A549 (cell line): ENCODE results near the gene DECR2. TPM values are rescaled to one million over a fixed set of nuclear protein-coding genes. Genes with fewer than 3 reads are reported as not detected.
A peak's percentile ranks its signal among the peaks of the same experiment; 100 is the strongest.

ENCODE experiments used
- ATAC-seq, 2 experiments: fragments of 200-7000 bp in 1 of 2; fragments of >200 bp in 1 of 2; cut with Nextera tagmentation in 1 of 2; cut with Tn5 transposase in 1 of 2; 3 replicates each; pipeline versions ENCODE4 v1.8.0 to v1.9.1; 2018 to 2020; ENCODE audit warnings: mild to moderate bottlenecking in 1 of 2, moderate library complexity in 1 of 2
- CTCF ChIA-PET: fragments of 300-600 bp; sonication (Branson Sonifier 250); formaldehyde crosslinking; extraction: SDS; loops from one replicate; lab custom pipeline; 2021; ENCODE audit warnings: antibody characterized with exemption, inconsistent platforms; lab: Yijun Ruan, JAX
- POLR2A ChIA-PET: fragments of 350-600 bp; formaldehyde crosslinking; extraction: SDS; loops from one replicate; lab custom pipeline; 2021; ENCODE audit warnings: antibody characterized with exemption, inconsistent platforms; lab: Yijun Ruan, JAX
- DNase-seq, 2 experiments: peaks; one replicate each; pipeline versions ENCODE4 v3.0.0 to v3.0.0-alpha.2; 2011 to 2016; ENCODE audit warnings: low read depth in 1 of 2, low spot score in 1 of 2
- FAIRE-seq: peaks from 2 replicates; lab custom pipeline; 2011; peaks lifted over from hg19 to GRCh38; lab: Jason Lieb, UNC
- H3K27ac ChIP-seq, 2 experiments: fragments of >200 bp; sonication (Bioruptor Twin); formaldehyde crosslinking; 3 replicates each; pipeline ENCODE4 v1.5.1; 2016 to 2017
- H3K4me1 ChIP-seq: fragments of >200 bp; sonication (Bioruptor Twin); formaldehyde crosslinking; 3 replicates; pipeline ENCODE4 v1.6.1; 2016
- H3K4me2 ChIP-seq: fragments of >200 bp; sonication (Bioruptor Twin); formaldehyde crosslinking; 3 replicates; pipeline ENCODE4 v1.6.1; 2016
- H3K4me3 ChIP-seq: fragments of >200 bp; sonication (Bioruptor Twin); formaldehyde crosslinking; 3 replicates; pipeline ENCODE4 v1.5.1; 2016
- H3K9me3 ChIP-seq: fragments of >200 bp; sonication (Bioruptor Twin); formaldehyde crosslinking; 3 replicates; pipeline ENCODE4 v1.6.1; 2016
- CBX2 ChIP-seq: fragments of 200-600 bp; sonication (generic); IDR thresholded peaks from 2 replicates; pipeline ENCODE4 v1.6.1; 2016; ENCODE audit warnings: low read depth, mild to moderate bottlenecking, borderline replicate concordance
- CHD4 ChIP-seq: fragments of 200-600 bp; sonication (generic); IDR thresholded peaks from 2 replicates; pipeline ENCODE4 v1.6.1; 2016; ENCODE audit warnings: antibody characterized with exemption, mild to moderate bottlenecking, borderline replicate concordance
- CTCF ChIP-seq: fragments of >200 bp; sonication (Bioruptor Twin); formaldehyde crosslinking; IDR thresholded peaks from 3 replicates; pipeline ENCODE4 v1.5.1; 2016
- EP300 ChIP-seq, 2 experiments: fragments of >200 bp; sonication (Bioruptor Twin); formaldehyde crosslinking; IDR thresholded peaks; 2 replicates in 1 of 2; 3 replicates in 1 of 2; pipeline ENCODE4 v1.6.1; 2016 to 2017
- ESRRA ChIP-seq: fragments of 150-350 bp; IDR thresholded peaks from 2 replicates; pipeline ENCODE4 v1.6.1; 2014; ENCODE audit warnings: mild to moderate bottlenecking, low read length, borderline replicate concordance
- FOSL2 ChIP-seq, 2 experiments: fragments of 450-650 bp in 1 of 2; fragments of >200 bp in 1 of 2; sonication (Bioruptor Twin) in 1 of 2; formaldehyde crosslinking; IDR thresholded peaks; 2 replicates each; pipeline versions ENCODE4 v1.5.0 to v1.6.1; 2016 to 2020; ENCODE audit warnings: mild to moderate bottlenecking in 1 of 2, moderate library complexity in 1 of 2
- GATA3 ChIP-seq: IDR thresholded peaks from 2 replicates; pipeline ENCODE4 v1.6.1; 2012; ENCODE audit warnings: borderline replicate concordance
- HDAC2 ChIP-seq: fragments of 200-600 bp; sonication (generic); IDR thresholded peaks from 2 replicates; pipeline ENCODE4 v1.6.1; 2016
- HOXB13 ChIP-seq: fragments of 250-450 bp; sonication (Bioruptor Pico); IDR thresholded peaks from 2 replicates; pipeline ENCODE4 v1.5.0; 2020; ENCODE audit warnings: low read depth, mild to moderate bottlenecking, moderate library complexity
- HOXB5 ChIP-seq: fragments of 250-450 bp; sonication (Bioruptor Pico); IDR thresholded peaks from 2 replicates; pipeline ENCODE4 v1.5.0; 2020; ENCODE audit warnings: mild to moderate bottlenecking, moderate library complexity
- JUN ChIP-seq, 2 experiments: fragments of >200 bp; sonication (Bioruptor Twin); formaldehyde crosslinking; IDR thresholded peaks; 2 replicates in 1 of 2; 3 replicates in 1 of 2; pipeline ENCODE4 v1.6.1; 2016 to 2017
- JUNB ChIP-seq: fragments of >200 bp; sonication (Bioruptor Twin); formaldehyde crosslinking; IDR thresholded peaks from 2 replicates; pipeline ENCODE4 v1.6.1; 2016
- KDM1A ChIP-seq: fragments of 200-600 bp; sonication (generic); IDR thresholded peaks from 2 replicates; pipeline ENCODE4 v1.6.1; 2016; ENCODE audit warnings: low read depth, mild to moderate bottlenecking
- KDM5A ChIP-seq: fragments of 200-600 bp; sonication (generic); IDR thresholded peaks from 2 replicates; pipeline ENCODE4 v1.6.1; 2016; ENCODE audit warnings: antibody characterized with exemption, mild to moderate bottlenecking
- MAX ChIP-seq: IDR thresholded peaks from 2 replicates; pipeline ENCODE4 v1.6.1; 2012
- MAZ ChIP-seq: fragments of 150-350 bp; IDR thresholded peaks from 2 replicates; pipeline ENCODE4 v1.6.1; 2014; ENCODE audit warnings: antibody characterized with exemption, low read depth, low read length, borderline replicate concordance
- MYC ChIP-seq: IDR thresholded peaks from 2 replicates; pipeline ENCODE4 v1.6.1; 2012; ENCODE audit warnings: mild to moderate bottlenecking, inconsistent platforms, low read length, improper control_type of control experiment, borderline replicate concordance
- NR3C1 ChIP-seq: fragments of >200 bp; sonication (Bioruptor Twin); formaldehyde crosslinking; IDR thresholded peaks from 3 replicates; pipeline ENCODE4 v1.6.1; 2017
- PHF8 ChIP-seq: fragments of 200-600 bp; sonication (generic); IDR thresholded peaks from 2 replicates; pipeline ENCODE4 v1.6.1; 2016; ENCODE audit warnings: low read depth, mild to moderate bottlenecking, antibody characterized with exemption, moderate library complexity, borderline replicate concordance
- POLR2AphosphoS2 ChIP-seq: conservative IDR thresholded peaks from 2 replicates; pipeline ENCODE4 v1.6.1; 2012; ENCODE audit warnings: low read length, improper control_type of control experiment, inconsistent platforms
- RFX5 ChIP-seq: fragments of 450-650 bp; IDR thresholded peaks from 2 replicates; pipeline ENCODE4 v1.7.1; 2014; ENCODE audit warnings: antibody characterized with exemption, mild to moderate bottlenecking, moderate library complexity
- SMC3 ChIP-seq: fragments of >200 bp; sonication (Bioruptor Twin); formaldehyde crosslinking; IDR thresholded peaks from 3 replicates; pipeline ENCODE4 v1.6.1; 2018; ENCODE audit warnings: inconsistent platforms
- SREBF2 ChIP-seq: fragments of 450-650 bp; IDR thresholded peaks from 2 replicates; pipeline ENCODE4 v1.6.1; 2014; ENCODE audit warnings: mild to moderate bottlenecking, moderate library complexity
- TFCP2L1 ChIP-seq: fragments of 250-450 bp; sonication (Bioruptor Pico); IDR thresholded peaks from 2 replicates; pipeline ENCODE4 v1.5.0; 2021; ENCODE audit warnings: mild to moderate bottlenecking
- USF2 ChIP-seq: fragments of 450-650 bp; IDR thresholded peaks from 2 replicates; pipeline ENCODE4 v1.6.1; 2014; ENCODE audit warnings: antibody characterized with exemption
- ZC3H11A ChIP-seq: fragments of 450-650 bp; IDR thresholded peaks from 2 replicates; pipeline ENCODE4 v1.6.1; 2014; ENCODE audit warnings: antibody characterized with exemption, mild to moderate bottlenecking
- ZSCAN20 ChIP-seq: fragments of 250-450 bp; sonication (Bioruptor Pico); IDR thresholded peaks from 2 replicates; pipeline ENCODE4 v1.8.0; 2022; ENCODE audit warnings: mild to moderate bottlenecking, moderate library complexity
- WGBS: methylation state at CpG from one replicate; pipeline ENCODE4 v1.1.6; 2017; ENCODE audit errors: missing lambda C conversion rate; 5-methylcytosine and 5-hydroxymethylcytosine counted together
- polyA plus RNA-seq, 4 experiments: library from polyadenylated mRNA; depleted of rRNA in 3 of 4; stranded (reverse); fragments of >200 nt; fragmentation: RNase III in 1 of 4; extraction: RNeasy Plus Mini Kit Qiagen cat#74134 plus additional on column Dnase treatment in 1 of 4; gene quantifications; 2 replicates in 3 of 4; 3 replicates in 1 of 4; pipeline ENCODE4 v1.2.3, GENCODE V29; 2011 to 2017
- TF ChIP-seq, protein P1 (sequence below): IDR thresholded peaks from 2 replicates; pipeline ENCODE4 v1.6.1; 2012; ENCODE audit warnings: low read depth, borderline replicate concordance
- TF ChIP-seq, protein P2 (sequence below): fragments of >200 bp; sonication (Bioruptor Twin); formaldehyde crosslinking; IDR thresholded peaks from 3 replicates; pipeline ENCODE4 v1.6.1; 2016

DECR2 gene
- polyA plus RNA-seq, 2 of the 4 experiments (the other 2 are of a cell fraction), result 15.5 to 34.2 TPM

DNA sequence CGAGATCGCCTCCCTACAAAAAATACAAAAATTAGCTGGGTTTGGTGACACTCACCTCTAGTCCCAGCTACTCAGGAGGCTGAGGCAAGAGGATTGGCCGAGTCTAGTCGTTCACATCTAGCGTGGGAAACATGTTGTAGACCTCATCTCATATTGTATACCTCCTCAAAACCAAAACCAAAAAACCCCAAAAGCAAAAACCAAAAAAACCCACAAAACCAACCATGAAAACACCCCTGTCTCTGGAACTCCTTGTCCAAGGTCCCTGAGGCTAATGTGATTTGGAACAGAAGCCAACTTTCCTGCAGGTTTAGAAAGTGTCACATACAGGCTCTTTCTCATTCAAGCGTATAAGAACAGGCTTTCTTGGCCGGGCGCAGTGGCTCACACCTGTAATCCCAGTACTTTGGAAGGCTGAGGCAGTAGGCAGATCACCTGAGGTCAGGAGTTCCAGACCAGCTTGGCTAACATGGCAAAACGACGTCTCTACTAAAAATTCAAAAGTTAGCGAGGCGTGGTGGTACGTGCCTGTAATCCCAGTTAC lies 52.8 kb downstream of the DECR2 start:
- no peak for DNase-seq
- ChIA-PET CTCF (interaction anchor here (1.1 to 1.3 kb wide), 3 partner anchors 26 to 361 kb away, joined by 3 to 4 read pairs (median 3); no protein-coding TSS in a partner anchor), POLR2A (no interaction called here)
- no peaks in the 10 kb centered on the region for H3K9me3 ChIP-seq
- no peak overlapping the region for H3K4me3 ChIP-seq
- no peak for FAIRE-seq
- WGBS, result 96% methylated on average over 13 of the region's 13 CpGs
- TF ChIP-seq, protein P1, sequence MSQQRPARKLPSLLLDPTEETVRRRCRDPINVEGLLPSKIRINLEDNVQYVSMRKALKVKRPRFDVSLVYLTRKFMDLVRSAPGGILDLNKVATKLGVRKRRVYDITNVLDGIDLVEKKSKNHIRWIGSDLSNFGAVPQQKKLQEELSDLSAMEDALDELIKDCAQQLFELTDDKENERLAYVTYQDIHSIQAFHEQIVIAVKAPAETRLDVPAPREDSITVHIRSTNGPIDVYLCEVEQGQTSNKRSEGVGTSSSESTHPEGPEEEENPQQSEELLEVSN, result no peak
- TF ChIP-seq CBX2 (no peak), EP300 (IDR thresholded peaks at IDR 0.05) (no peak), SMC3 (no peak), POLR2AphosphoS2 (no peak), HDAC2 (no peak), JUN (IDR thresholded peaks at IDR 0.05) (no peak), HOXB5 (CRISPR knock-in tag) (no peak), RFX5 (no peak), SREBF2 (no peak), GATA3 (no peak), ZC3H11A (no peak), ZSCAN20 (CRISPR knock-in tag) (no peak), PHF8 (no peak), USF2 (no peak), HOXB13 (CRISPR knock-in tag) (no peak), KDM5A (no peak)
- no peak overlapping the region; a peak in 1 of 6 replicates for H3K27ac ChIP-seq
- ATAC-seq, result no peak
- peaks cover 51% of the 10 kb centered on the region for H3K4me1 ChIP-seq
- no peak overlapping the region for H3K4me2 ChIP-seq

DNA sequence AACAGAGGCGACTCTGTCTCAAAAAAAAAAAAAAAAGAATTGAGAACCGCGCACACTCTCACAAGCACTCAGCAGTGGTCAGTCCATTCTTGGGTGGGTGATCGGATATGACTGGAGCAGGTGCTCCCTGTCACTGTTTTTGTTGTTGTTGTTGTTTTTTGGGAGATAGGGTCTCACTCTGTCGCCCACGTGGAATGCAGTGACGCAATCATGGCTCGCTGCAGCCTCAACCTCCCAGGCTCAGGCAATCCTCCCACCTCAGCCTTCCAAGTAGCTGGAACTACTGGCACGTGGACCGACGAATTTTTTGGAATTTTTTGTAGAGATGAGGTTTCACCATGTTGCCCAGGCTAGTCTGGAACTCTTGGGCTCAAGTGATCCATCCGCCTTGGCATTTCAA lies 53.8 kb downstream of the DECR2 start:
- peaks cover 45% of the 10 kb centered on the region for H3K4me1 ChIP-seq
- ATAC-seq, result no peak
- no peak overlapping the region for H3K4me2 ChIP-seq
- H3K27ac ChIP-seq, result no peak overlapping the region; a peak in 1 of 6 replicates
- no peak for TF ChIP-seq RFX5
- no peak for TF ChIP-seq KDM1A
- TF ChIP-seq FOSL2 (IDR thresholded peaks at IDR 0.05), result no peak
- TF ChIP-seq FOSL2 (CRISPR knock-in tag; IDR thresholded peaks at IDR 0.05), result no peak
- TF ChIP-seq, all 56 proteins: peak for 0
- no peak for FAIRE-seq
- CTCF ChIA-PET, result no interaction called here
- Histone ChIP-seq H3K9me3 (no peaks in the 10 kb centered on the region), H3K4me3 (no peak overlapping the region)
- no peak for DNase-seq
- POLR2A ChIA-PET, result no interaction called here
- 93% methylated on average over 12 of the region's 12 CpGs for WGBS

- Histone ChIP-seq H3K27ac (peak overlapping the region; percentile 29 to 60; a peak in 1 of 6 replicates), H3K4me3 (no peak overlapping the region), H3K4me2 (peak overlapping the region; percentile 44), H3K9me3 (no peaks in the 10 kb centered on the region), H3K4me1 (peaks cover 30% of the 10 kb centered on the region)
- ChIA-PET POLR2A (no interaction called here), CTCF (interaction anchor here (0.8 kb wide), 1 partner anchor 24 kb away, joined by 3 read pairs; no protein-coding TSS in a partner anchor)
- 73% methylated on average over 11 of the region's 11 CpGs for WGBS
- TF ChIP-seq MYC, result no peak
- no peak for TF ChIP-seq NR3C1
- no peak for TF ChIP-seq PHF8
- TF ChIP-seq CTCF, result no peak
- TF ChIP-seq TFCP2L1 (CRISPR knock-in tag), result no peak
- TF ChIP-seq ESRRA, result no peak
- no peak for TF ChIP-seq MAX
- no peak for TF ChIP-seq CHD4
- no peak for TF ChIP-seq MAZ
- TF ChIP-seq JUNB, result no peak
- no peak for TF ChIP-seq ZSCAN20 (CRISPR knock-in tag)
- TF ChIP-seq HOXB5 (CRISPR knock-in tag), result no peak
- TF ChIP-seq USF2, result no peak
- TF ChIP-seq FOSL2 (IDR thresholded peaks at IDR 0.05), result no peak
- TF ChIP-seq FOSL2 (CRISPR knock-in tag; IDR thresholded peaks at IDR 0.05), result no peak
- TF ChIP-seq, protein P2, sequence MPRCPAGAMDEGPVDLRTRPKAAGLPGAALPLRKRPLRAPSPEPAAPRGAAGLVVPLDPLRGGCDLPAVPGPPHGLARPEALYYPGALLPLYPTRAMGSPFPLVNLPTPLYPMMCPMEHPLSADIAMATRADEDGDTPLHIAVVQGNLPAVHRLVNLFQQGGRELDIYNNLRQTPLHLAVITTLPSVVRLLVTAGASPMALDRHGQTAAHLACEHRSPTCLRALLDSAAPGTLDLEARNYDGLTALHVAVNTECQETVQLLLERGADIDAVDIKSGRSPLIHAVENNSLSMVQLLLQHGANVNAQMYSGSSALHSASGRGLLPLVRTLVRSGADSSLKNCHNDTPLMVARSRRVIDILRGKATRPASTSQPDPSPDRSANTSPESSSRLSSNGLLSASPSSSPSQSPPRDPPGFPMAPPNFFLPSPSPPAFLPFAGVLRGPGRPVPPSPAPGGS, result no peak
- no peak for TF ChIP-seq EP300 (IDR thresholded peaks at IDR 0.05)
- DNase-seq (no peak), ATAC-seq (peak in 1 of 2 experiments; percentile 66; a peak in 4 of 6 replicates), FAIRE-seq (no peak)
Measured at GRCh38 chr16:456891-457483, 55.3 kb downstream of the DECR2 start.
